ENCODE measurements around the gene DPH6.

The DPH6 gene

DNA sequence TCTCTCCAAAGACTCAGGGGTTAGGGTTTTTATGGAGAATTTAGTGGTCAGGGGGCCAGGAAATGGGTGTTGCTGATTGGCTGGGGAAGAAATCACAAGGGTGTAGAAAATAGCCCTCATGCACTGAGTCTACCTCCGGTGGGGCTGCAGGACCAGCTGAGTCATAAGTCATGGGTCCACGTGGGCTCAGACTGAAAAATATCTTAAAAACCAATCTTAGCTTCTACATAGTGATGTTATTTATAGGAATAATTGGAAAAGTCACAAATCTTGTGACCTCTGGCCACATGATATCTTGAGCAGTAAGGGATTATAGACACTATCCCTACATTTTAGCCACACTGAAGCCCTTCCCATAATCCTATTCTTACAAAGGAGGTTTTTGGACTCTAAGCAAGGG lies 224.0 kb downstream of the DPH6 start:
- DNase-seq = no peak

DNA sequence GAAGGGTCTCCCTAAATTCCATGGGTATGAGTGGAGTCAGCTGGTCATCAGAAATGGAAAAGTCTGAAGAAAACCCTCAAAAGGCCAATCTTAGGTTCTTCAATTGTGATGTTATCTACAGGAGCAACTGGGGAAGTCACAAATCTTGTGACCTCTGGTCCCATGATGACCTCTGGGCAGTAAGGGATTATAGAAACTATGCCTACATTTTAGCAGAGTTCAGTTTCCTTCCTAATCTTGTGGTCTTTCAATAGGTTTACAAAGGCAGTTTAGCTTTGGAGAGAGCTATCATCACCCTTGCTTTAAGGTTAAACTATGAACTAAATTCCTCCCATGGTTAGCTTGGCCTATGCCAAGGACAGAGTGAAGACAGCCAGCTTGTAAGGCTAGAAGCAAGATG lies 225.1 kb downstream of the DPH6 start:
- DNase-seq = no peak
